Right lobe of liver (tissue), 6 donors: ENCODE results near the gene DBF4. TPM values are rescaled to one million over a fixed set of nuclear protein-coding genes. Genes with fewer than 3 reads are reported as not detected.
"Not testable (repeated sequence)": the region's sequence is repeated elsewhere in the genome, so short reads cannot be mapped to it uniquely, and the experiment has no call there.

Experiments
- ATAC-seq, 4 donors: fragments of 200-7000 bp; cut with Tn5 transposase; one replicate each; pipeline ENCODE4 v1.9.1; 2020; ENCODE audit warnings: mild to moderate bottlenecking in 4 of 4, moderate library complexity in 4 of 4
- DNase-seq, 3 donors: peaks; one replicate each; pipeline ENCODE4 v3.0.0-alpha.2; 2020
- H3K27ac ChIP-seq, 3 donors: fragments of 200-600 bp; one replicate each; pipeline ENCODE4 v1.8.0; 2022
- H3K27me3 ChIP-seq, 2 donors: fragments of 200-600 bp; one replicate each; pipeline ENCODE4 v1.8.0; 2022
- H3K36me3 ChIP-seq, 4 donors: fragments of 200-600 bp; sonication (generic) in 1 of 4; one replicate each; pipeline versions ENCODE4 v1.5.1 to v1.8.0; 2017 to 2022; ENCODE audit warnings: control low read depth in 1 of 4
- H3K4me1 ChIP-seq, 4 donors: fragments of 200-600 bp; sonication (generic) in 1 of 4; one replicate each; pipeline versions ENCODE4 v1.5.1 to v1.8.0; 2017 to 2022; ENCODE audit warnings: control low read depth in 1 of 4
- H3K4me3 ChIP-seq, 3 donors: fragments of 200-600 bp; one replicate each; pipeline ENCODE4 v1.8.0; 2022
- H3K9me3 ChIP-seq, 4 donors: fragments of 200-600 bp; sonication (generic) in 1 of 4; one replicate each; pipeline versions ENCODE4 v1.5.1 to v1.8.0; 2017 to 2022; ENCODE audit warnings: control low read depth in 1 of 4
- CTCF ChIP-seq, 4 donors: fragments of 200-600 bp in 3 of 4; fragments of 450-650 bp in 1 of 4; IDR thresholded peaks; one replicate each; pipeline versions ENCODE4 v1.5.1 to v1.8.0; 2016 to 2022; ENCODE audit warnings: antibody characterized with exemption in 4 of 4, mild to moderate bottlenecking in 2 of 4
- POLR2A ChIP-seq: fragments of 450-650 bp; IDR thresholded peaks from one replicate; pipeline ENCODE4 v1.6.1; 2017; ENCODE audit warnings: antibody characterized with exemption, mild to moderate bottlenecking
- WGBS: methylation state at CpG from one replicate; pipeline ENCODE4 v1.1.6; 2018; ENCODE audit warnings: low coverage, low lambda C conversion rate; ENCODE audit not compliant: insufficient coverage; ENCODE audit errors: missing lambda C conversion rate; 5-methylcytosine and 5-hydroxymethylcytosine counted together
- intact Hi-C, 2 donors: fragments of 100-400 bp; cut with DNase I; formaldehyde crosslinking; loops; one replicate each; pipeline versions ENCODE4 v1.11.2 to v1.14.1; 2022
- total RNA-seq, 6 experiments: library from RNA; depleted of rRNA in 2 of 6; stranded (reverse); fragments of >200 nt in 2 of 6; fragmentation: NEBNext Ultra II Directional in 3 of 6; extraction: Animal tissue kit (Norgen Biotek cat#: 25700) in 3 of 6; gene quantifications; one replicate each; pipeline versions ENCODE4 v1.1.0 to v1.2.4, GENCODE V29; 2016 to 2023
- donor health status: DM: no; HTN: yes; CAD: no.
- donor health status: DM: no; HTN: no; CAD: no.
- donor health status: DM: no; HTN: no; CAD: no.
- donor health status: DM: no; HTN: yes; CAD: no.
- donor health status: DM: no; HTN: yes; CAD: no.

Gene DBF4
- total RNA-seq, 6 experiments from 2014 or later = 2.3 to 7.6 (median 3.6) TPM

GRCh38 chr7:87866089-87866488 lies 10.2 kb upstream of the DBF4 start:
- H3K4me3 ChIP-seq = no peak overlapping the region
- TF ChIP-seq POLR2A (no peak), CTCF (IDR thresholded peaks at IDR 0.05) (no peak)
- H3K27me3 ChIP-seq = no peaks in the 10 kb centered on the region
- WGBS = 91% methylated on average over 2 of the region's 2 CpGs
- H3K36me3 ChIP-seq = no peaks in the 10 kb centered on the region
- no peak for ATAC-seq
- intact Hi-C loops = no loop called here
- DNase-seq = no peak
- no peaks in the 10 kb centered on the region for H3K9me3 ChIP-seq
- H3K27ac ChIP-seq = no peak overlapping the region
- no peaks in the 10 kb centered on the region for H3K4me1 ChIP-seq

GRCh38 chr7:87866533-87866932 lies 9.8 kb upstream of the DBF4 start:
- H3K4me3 ChIP-seq, H3K9me3 ChIP-seq, H3K4me1 ChIP-seq, H3K27me3 ChIP-seq, H3K36me3 ChIP-seq, ATAC-seq, intact Hi-C loops, DNase-seq, H3K27ac ChIP-seq: not testable (repeated sequence)
- 98% methylated on average over 6 of the region's 6 CpGs for WGBS

- no peaks in the 10 kb centered on the region for H3K36me3 ChIP-seq
- no peak for DNase-seq
- no peak overlapping the region for H3K4me3 ChIP-seq
- WGBS = 100% methylated on average over 1 of the region's 4 CpGs
- H3K4me1 ChIP-seq = peaks cover 0 to 9% (median 4%) of the 10 kb centered on the region in 4 donors
- intact Hi-C loops = no loop called here
- H3K27me3 ChIP-seq = no peaks in the 10 kb centered on the region
- ATAC-seq = no peak
- no peak for TF ChIP-seq POLR2A
- no peak for TF ChIP-seq CTCF (IDR thresholded peaks at IDR 0.05)
- H3K9me3 ChIP-seq = no peaks in the 10 kb centered on the region
- H3K27ac ChIP-seq = no peak overlapping the region
Observed at GRCh38 chr7:87870471-87870870, 5.8 kb upstream of the DBF4 start.

- DNase-seq (no peak), ATAC-seq (no peak)
- TF ChIP-seq POLR2A (no peak), CTCF (IDR thresholded peaks at IDR 0.05) (no peak)
- Histone ChIP-seq H3K27me3 (no peaks in the 10 kb centered on the region), H3K27ac (no peak overlapping the region), H3K36me3 (no peaks in the 10 kb centered on the region), H3K9me3 (no peaks in the 10 kb centered on the region), H3K4me1 (peaks cover 0 to 10% (median 5%) of the 10 kb centered on the region in 4 donors), H3K4me3 (no peak overlapping the region)
- 80% methylated on average over 5 of the region's 5 CpGs for WGBS
- intact Hi-C loops = no loop called here
Observed at GRCh38 chr7:87872346-87872745, 3.9 kb upstream of the DBF4 start.

GRCh38 chr7:87873328-87873727 lies 3.0 kb upstream of the DBF4 start:
- 82% methylated on average over 4 of the region's 10 CpGs for WGBS
- intact Hi-C loops = not testable (repeated sequence)

GRCh38 chr7:87874066-87874465 lies 2.2 kb upstream of the DBF4 start:
- Histone ChIP-seq H3K27me3 (no peaks in the 10 kb centered on the region), H3K4me3 (no peak overlapping the region), H3K4me1 (peaks cover 0 to 17% (median 7%) of the 10 kb centered on the region in 4 donors), H3K9me3 (no peaks in the 10 kb centered on the region), H3K27ac (no peak overlapping the region), H3K36me3 (no peaks in the 10 kb centered on the region)
- intact Hi-C loops = no loop called here
- no peak for ATAC-seq
- DNase-seq = no peak
- WGBS = 65% methylated on average over 4 of the region's 4 CpGs
- no peak for TF ChIP-seq CTCF (IDR thresholded peaks at IDR 0.05)
- no peak for TF ChIP-seq POLR2A

More at GRCh38 chr7:87873328-87873727, 3.0 kb upstream of the DBF4 start:
- not testable (repeated sequence) for H3K9me3 ChIP-seq, H3K27me3 ChIP-seq, H3K27ac ChIP-seq, H3K4me3 ChIP-seq, DNase-seq, H3K36me3 ChIP-seq, ATAC-seq
- peaks cover 0 to 17% (median 7%) of the 10 kb centered on the region in 4 donors for H3K4me1 ChIP-seq
